ENCODE results near the gene CHMP1B.

The CHMP1B gene

GRCh38 chr18:11880586-11881304 lies 29.5 kb downstream of the CHMP1B start:
- H3K9ac ChIP-seq, result no peak overlapping the region

GRCh38 chr18:11882636-11883035 lies 31.4 kb downstream of the CHMP1B start:
- Histone ChIP-seq H3K4me2 (peak overlapping the region; percentile 38), H3K27me3 (no peaks in the 10 kb centered on the region), H3K4me1 (peaks cover 44% of the 10 kb centered on the region), H3K9ac (no peak overlapping the region), H3K4me3 (no peak overlapping the region), H3K9me3 (no peaks in the 10 kb centered on the region), H4K20me1 (no peaks in the 10 kb centered on the region), H3K27ac (peak overlapping the region; percentile 7; the same call in 1 of the 2 replicates), H3K36me3 (peaks cover 22% of the 10 kb centered on the region)
- TF ChIP-seq Cebpa-rat (IDR thresholded peaks at IDR 0.05), result no peak

More at GRCh38 chr18:11880586-11881304, 29.5 kb downstream of the CHMP1B start:
- H4K20me1 ChIP-seq, result no peaks in the 10 kb centered on the region
- H3K4me2 ChIP-seq, result peak overlapping the region; percentile 38
- H3K9me3 ChIP-seq, result no peaks in the 10 kb centered on the region
- TF ChIP-seq Cebpa-rat (IDR thresholded peaks at IDR 0.05), result no peak
- no peak overlapping the region for H3K27ac ChIP-seq
- no peaks in the 10 kb centered on the region for H3K27me3 ChIP-seq
- H3K4me1 ChIP-seq, result peaks cover 44% of the 10 kb centered on the region
- no peak overlapping the region for H3K4me3 ChIP-seq
- peaks cover 7% of the 10 kb centered on the region for H3K36me3 ChIP-seq

- Histone ChIP-seq H3K27ac (peak overlapping the region; percentile 7; the same call in 1 of the 2 replicates), H3K4me3 (no peak overlapping the region), H4K20me1 (no peaks in the 10 kb centered on the region), H3K9ac (no peak overlapping the region), H3K9me3 (no peaks in the 10 kb centered on the region), H3K36me3 (peaks cover 27% of the 10 kb centered on the region), H3K4me2 (peak overlapping the region; percentile 38), H3K4me1 (peaks cover 44% of the 10 kb centered on the region), H3K27me3 (no peaks in the 10 kb centered on the region)
- TF ChIP-seq Cebpa-rat (IDR thresholded peaks at IDR 0.05), result no peak
Observed at GRCh38 chr18:11883153-11883552, 31.9 kb downstream of the CHMP1B start.

GRCh38 chr18:11884396-11885030 lies 33.3 kb downstream of the CHMP1B start:
- 0 out of 2 replicates have a peak overlapping the region, but pooled peaks have one; percentile 8 for H3K27ac ChIP-seq
- no peak for TF ChIP-seq Cebpa-rat (IDR thresholded peaks at IDR 0.05)
- H3K4me1 ChIP-seq, result peaks cover 44% of the 10 kb centered on the region
- no peak overlapping the region for H3K9ac ChIP-seq
- H4K20me1 ChIP-seq, result no peaks in the 10 kb centered on the region
- H3K4me3 ChIP-seq, result no peak overlapping the region
- H3K4me2 ChIP-seq, result peak overlapping the region; percentile 38
- H3K27me3 ChIP-seq, result no peaks in the 10 kb centered on the region
- no peaks in the 10 kb centered on the region for H3K9me3 ChIP-seq
- peaks cover 39% of the 10 kb centered on the region for H3K36me3 ChIP-seq

GRCh38 chr18:11885278-11885947 lies 34.2 kb downstream of the CHMP1B start:
- TF ChIP-seq Cebpa-rat (IDR thresholded peaks at IDR 0.05), result no peak
- Histone ChIP-seq H3K9ac (no peak overlapping the region), H3K4me2 (no peak overlapping the region), H3K27me3 (no peaks in the 10 kb centered on the region), H3K27ac (no peak overlapping the region), H3K9me3 (no peaks in the 10 kb centered on the region), H3K4me3 (no peak overlapping the region), H3K4me1 (peaks cover 44% of the 10 kb centered on the region), H4K20me1 (no peaks in the 10 kb centered on the region), H3K36me3 (peaks cover 48% of the 10 kb centered on the region)

- Histone ChIP-seq H3K9ac (no peak overlapping the region), H3K27ac (no peak overlapping the region), H3K27me3 (no peaks in the 10 kb centered on the region), H3K9me3 (no peaks in the 10 kb centered on the region), H3K36me3 (peaks cover 53% of the 10 kb centered on the region), H4K20me1 (no peaks in the 10 kb centered on the region), H3K4me3 (no peak overlapping the region), H3K4me2 (no peak overlapping the region), H3K4me1 (peaks cover 32% of the 10 kb centered on the region)
- TF ChIP-seq Cebpa-rat (IDR thresholded peaks at IDR 0.05), result no peak
Observed at GRCh38 chr18:11886577-11887110, 35.4 kb downstream of the CHMP1B start.

- peaks cover 27% of the 10 kb centered on the region for H3K4me1 ChIP-seq
- H3K9me3 ChIP-seq, result no peaks in the 10 kb centered on the region
- H3K27me3 ChIP-seq, result no peaks in the 10 kb centered on the region
- no peak overlapping the region for H3K27ac ChIP-seq
- H3K4me3 ChIP-seq, result no peak overlapping the region
- H3K9ac ChIP-seq, result no peak overlapping the region
- TF ChIP-seq Cebpa-rat (IDR thresholded peaks at IDR 0.05), result no peak
- H4K20me1 ChIP-seq, result no peaks in the 10 kb centered on the region
- peaks cover 57% of the 10 kb centered on the region for H3K36me3 ChIP-seq
- no peak overlapping the region for H3K4me2 ChIP-seq
Observed at GRCh38 chr18:11887328-11888128, 36.3 kb downstream of the CHMP1B start.

GRCh38 chr18:11888726-11889125 lies 37.5 kb downstream of the CHMP1B start:
- H4K20me1 ChIP-seq, result no peaks in the 10 kb centered on the region

GRCh38 chr18:11889284-11889683 lies 38.1 kb downstream of the CHMP1B start:
- Histone ChIP-seq H3K27me3 (no peaks in the 10 kb centered on the region), H3K36me3 (peaks cover 57% of the 10 kb centered on the region), H3K4me1 (peaks cover 24% of the 10 kb centered on the region), H3K4me2 (no peak overlapping the region), H3K9me3 (no peaks in the 10 kb centered on the region), H3K27ac (no peak overlapping the region), H4K20me1 (no peaks in the 10 kb centered on the region), H3K9ac (no peak overlapping the region), H3K4me3 (no peak overlapping the region)
- no peak for TF ChIP-seq Cebpa-rat (IDR thresholded peaks at IDR 0.05)

More at GRCh38 chr18:11888726-11889125, 37.5 kb downstream of the CHMP1B start:
- Histone ChIP-seq H3K4me1 (peaks cover 24% of the 10 kb centered on the region), H3K27ac (no peak overlapping the region), H3K4me3 (no peak overlapping the region), H3K4me2 (no peak overlapping the region), H3K27me3 (no peaks in the 10 kb centered on the region), H3K9me3 (no peaks in the 10 kb centered on the region), H3K9ac (no peak overlapping the region), H3K36me3 (peaks cover 57% of the 10 kb centered on the region)
- no peak for TF ChIP-seq Cebpa-rat (IDR thresholded peaks at IDR 0.05)

Measured in BLaER1 (cell line).